Fibroblast of the aortic adventitia (primary cell): ENCODE measurements around the gene CAMK2G. TPM values are rescaled to one million over a fixed set of nuclear protein-coding genes. Genes with fewer than 3 reads are reported as not detected.
"Not testable (repeated sequence)": the region's sequence is repeated elsewhere in the genome, so short reads cannot be mapped to it uniquely, and the experiment has no call there.

Experiments
- DNase-seq: peaks from one replicate; pipeline ENCODE4 v3.0.0-alpha.2; 2010; ENCODE audit warnings: low read depth
- H3K4me3 ChIP-seq: 2 replicates; pipeline ENCODE4 v1.5.1; 2011; ENCODE audit warnings: low read depth, mild to moderate bottlenecking, control low read depth, low read length, moderate library complexity
- total RNA-seq: library from RNA; depleted of rRNA; stranded (reverse); fragments of >200 nt; gene quantifications from 2 replicates; pipeline ENCODE4 v1.2.3, GENCODE V29; 2012; ENCODE audit warnings: low replicate concordance
- TF ChIP-seq, protein P1 (sequence below): IDR thresholded peaks from 2 replicates; pipeline ENCODE4 v1.5.1; 2011; ENCODE audit warnings: mild to moderate bottlenecking, low read length, control low read depth, inconsistent platforms; ENCODE audit not compliant: insufficient read depth

Gene CAMK2G
- total RNA-seq, 1 donor: 25.8 TPM

DNA sequence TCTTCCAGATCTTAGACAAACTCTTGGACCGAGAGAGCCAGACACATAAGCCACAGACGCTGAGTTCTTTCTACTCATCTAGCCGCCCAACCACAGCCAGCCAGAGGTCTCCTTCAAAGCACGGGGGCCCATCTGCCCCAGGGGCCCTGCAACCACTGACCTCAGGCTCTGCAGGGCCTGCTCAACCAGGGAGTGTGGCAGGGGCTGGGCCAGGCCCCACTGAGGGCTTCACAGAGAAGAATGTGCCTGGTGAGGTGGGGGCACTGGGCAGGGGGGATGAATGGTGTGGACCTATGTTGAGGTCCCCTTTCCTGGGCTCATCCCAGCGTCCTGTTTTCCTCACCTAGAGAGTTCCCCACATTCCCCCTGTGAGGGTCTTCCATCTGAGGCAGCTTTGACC is 77.6 kb downstream of the CAMK2G start:
- no peak for DNase-seq
- no peak overlapping the region for H3K4me3 ChIP-seq
- TF ChIP-seq, protein P1, sequence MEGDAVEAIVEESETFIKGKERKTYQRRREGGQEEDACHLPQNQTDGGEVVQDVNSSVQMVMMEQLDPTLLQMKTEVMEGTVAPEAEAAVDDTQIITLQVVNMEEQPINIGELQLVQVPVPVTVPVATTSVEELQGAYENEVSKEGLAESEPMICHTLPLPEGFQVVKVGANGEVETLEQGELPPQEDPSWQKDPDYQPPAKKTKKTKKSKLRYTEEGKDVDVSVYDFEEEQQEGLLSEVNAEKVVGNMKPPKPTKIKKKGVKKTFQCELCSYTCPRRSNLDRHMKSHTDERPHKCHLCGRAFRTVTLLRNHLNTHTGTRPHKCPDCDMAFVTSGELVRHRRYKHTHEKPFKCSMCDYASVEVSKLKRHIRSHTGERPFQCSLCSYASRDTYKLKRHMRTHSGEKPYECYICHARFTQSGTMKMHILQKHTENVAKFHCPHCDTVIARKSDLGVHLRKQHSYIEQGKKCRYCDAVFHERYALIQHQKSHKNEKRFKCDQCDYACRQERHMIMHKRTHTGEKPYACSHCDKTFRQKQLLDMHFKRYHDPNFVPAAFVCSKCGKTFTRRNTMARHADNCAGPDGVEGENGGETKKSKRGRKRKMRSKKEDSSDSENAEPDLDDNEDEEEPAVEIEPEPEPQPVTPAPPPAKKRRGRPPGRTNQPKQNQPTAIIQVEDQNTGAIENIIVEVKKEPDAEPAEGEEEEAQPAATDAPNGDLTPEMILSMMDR: no peak

GRCh38 chr10:73796035-73796434 is 78.3 kb downstream of the CAMK2G start:
- DNase-seq, H3K4me3 ChIP-seq: not testable (repeated sequence)

DNA sequence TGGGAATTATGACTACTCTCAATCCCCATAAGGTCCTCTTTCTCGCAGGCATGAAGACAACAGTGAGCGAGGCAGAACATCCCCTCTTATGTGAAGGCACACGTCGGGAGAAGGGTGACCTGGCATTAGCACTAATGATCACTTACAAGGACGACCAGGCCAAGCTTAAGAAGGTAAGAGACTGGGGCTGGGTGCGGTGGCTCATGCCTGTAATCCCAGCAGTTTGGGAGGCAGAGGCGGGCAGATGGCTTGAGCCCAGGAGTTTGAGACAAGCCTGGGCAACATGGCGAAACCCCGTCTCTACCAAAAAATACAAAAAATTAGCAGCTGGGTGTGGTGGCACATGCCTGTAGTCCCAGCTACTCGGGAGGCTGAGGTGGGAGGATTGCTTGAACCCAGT is 78.9 kb downstream of the CAMK2G start:
- DNase-seq, H3K4me3 ChIP-seq: not testable (repeated sequence)

GRCh38 chr10:73793456-73793855 is 80.9 kb downstream of the CAMK2G start:
- DNase-seq: no peak
- H3K4me3 ChIP-seq: no peak overlapping the region
- TF ChIP-seq, protein P1: no peak

- DNase-seq: no peak
- TF ChIP-seq, protein P1: no peak
- no peak overlapping the region for H3K4me3 ChIP-seq
These were observed 82.4 kb downstream of the CAMK2G start for GRCh38 chr10:73791871-73792400.

- TF ChIP-seq, protein P1: no peak
- no peak for DNase-seq
- H3K4me3 ChIP-seq: no peak overlapping the region
These were observed 83.3 kb downstream of the CAMK2G start for GRCh38 chr10:73790886-73791625.

- no peak for DNase-seq
- no peak overlapping the region for H3K4me3 ChIP-seq
- TF ChIP-seq, protein P1: no peak
These were observed 84.7 kb downstream of the CAMK2G start for GRCh38 chr10:73789659-73790055.
